Stimulated activated CD8-positive, alpha-beta memory T cell treated with anti-CD3 and anti-CD28 coated beads, Interleukin-15, amount 100 ng/mL, for 1 hour (primary cell): ENCODE data around the gene TNMD.

Experiments used
- DNase-seq: peaks from one replicate; pipeline ENCODE4 v3.0.0-alpha.2; 2020; ENCODE audit warnings: low read depth

Gene TNMD

GRCh38 chrX:100643956-100644860 lies 59.5 kb downstream of the TNMD start, which contains the start of gene SRPX2:
SRPX2 (plus strand) TSS chrX:100644199; CDS start chrX:100646323, 2,124 bp downstream.
- no peak for DNase-seq

GRCh38 chrX:100645106-100645505 lies 60.4 kb downstream of the TNMD start:
- DNase-seq: no peak

DNA sequence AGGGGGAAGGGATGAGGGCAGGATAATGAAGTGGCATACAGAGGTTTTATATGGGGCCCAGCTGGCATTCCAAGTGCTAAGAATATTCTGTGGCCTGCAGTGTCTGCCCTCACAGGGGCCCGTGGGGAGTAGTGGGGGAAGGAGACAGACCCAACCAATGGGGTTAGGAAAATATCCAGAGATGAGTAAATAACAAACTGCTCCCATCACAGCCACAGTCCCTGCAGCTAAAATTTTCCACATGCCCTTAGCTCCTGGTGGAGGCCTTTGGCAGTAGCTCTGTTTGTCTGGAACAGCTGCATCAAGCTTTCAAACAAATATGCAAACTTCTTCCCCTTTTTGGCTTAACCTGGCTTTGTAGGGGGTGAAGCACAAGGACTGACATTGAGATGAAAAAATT lies 62.4 kb downstream of the TNMD start:
- no peak for DNase-seq

DNA sequence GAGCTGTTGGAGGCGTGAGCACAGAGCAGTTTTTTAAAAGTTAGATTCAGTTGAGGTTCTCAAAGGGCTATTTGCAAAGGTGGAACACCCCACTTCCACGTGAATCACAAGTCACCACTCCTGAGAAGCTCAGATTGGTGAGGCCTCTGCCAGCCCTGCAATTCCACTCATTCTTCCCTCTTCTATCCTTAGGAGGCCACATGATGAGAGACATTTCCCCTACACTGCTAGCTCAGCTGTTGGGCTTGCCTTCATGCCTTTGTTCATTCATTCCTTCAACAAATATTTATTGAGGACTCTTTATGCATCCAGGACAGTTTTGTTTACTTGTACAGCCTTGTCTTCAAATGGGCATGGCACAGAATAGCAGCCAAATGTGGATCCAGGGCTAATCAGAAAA lies 63.0 kb downstream of the TNMD start:
- no peak for DNase-seq

DNA sequence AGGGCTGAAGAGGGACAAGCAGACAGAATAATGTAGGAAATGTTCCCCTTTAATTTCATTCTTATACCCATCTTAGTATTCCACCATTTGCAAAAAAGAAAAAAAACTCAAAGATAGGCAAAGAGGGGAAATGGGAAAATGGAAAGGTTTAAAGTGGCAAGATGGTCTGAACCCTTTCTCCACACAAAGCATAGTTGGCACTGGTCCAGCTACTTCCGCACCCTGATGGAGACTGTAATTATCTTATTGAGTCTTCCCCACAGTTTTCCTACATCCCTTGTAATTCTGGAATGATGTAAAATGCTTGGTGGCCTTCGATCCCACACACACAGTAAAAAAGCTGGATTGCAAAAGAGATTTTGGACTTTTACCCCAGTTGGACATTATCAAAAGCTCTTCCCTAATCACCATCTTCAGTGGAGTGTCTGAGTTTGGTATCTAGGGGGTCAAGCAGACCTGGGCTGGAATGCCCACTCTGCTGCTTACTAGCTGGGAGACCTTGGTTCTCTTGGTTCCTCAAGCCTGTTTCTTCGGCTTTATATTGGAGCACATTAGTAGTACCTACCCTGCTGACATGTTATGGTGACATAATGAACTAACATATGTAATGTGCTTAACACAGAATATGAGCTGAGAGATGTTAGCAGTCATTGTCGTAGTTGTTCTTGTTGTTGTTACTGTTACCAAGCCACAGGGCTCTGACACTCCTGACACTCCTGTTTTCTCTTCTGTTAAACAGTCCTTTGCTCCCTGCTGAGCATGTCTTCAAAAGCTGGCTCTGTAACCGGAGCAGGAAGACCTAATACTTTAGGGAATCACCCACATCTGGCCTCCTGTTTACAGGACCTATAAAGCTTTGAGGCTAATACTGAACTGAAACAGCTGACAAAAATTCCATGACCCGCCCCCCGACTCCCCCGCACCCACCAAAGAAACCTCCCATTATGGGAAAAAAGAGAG lies 64.0 kb downstream of the TNMD start:
- DNase-seq: no peak
